Dermis lymphatic vessel endothelial cell (primary cell): ENCODE results near the gene PRDX4. TPM values are rescaled to one million over a fixed set of nuclear protein-coding genes. Genes with fewer than 3 reads are reported as not detected.

Experiments used
- total RNA-seq: library from RNA; depleted of rRNA; stranded (reverse); fragments of >200 nt; gene quantifications from 2 replicates; pipeline ENCODE4 v1.2.1, GENCODE V29; 2014

The PRDX4 gene
- 145 and 168 TPM in 2 replicates for total RNA-seq

DNA sequence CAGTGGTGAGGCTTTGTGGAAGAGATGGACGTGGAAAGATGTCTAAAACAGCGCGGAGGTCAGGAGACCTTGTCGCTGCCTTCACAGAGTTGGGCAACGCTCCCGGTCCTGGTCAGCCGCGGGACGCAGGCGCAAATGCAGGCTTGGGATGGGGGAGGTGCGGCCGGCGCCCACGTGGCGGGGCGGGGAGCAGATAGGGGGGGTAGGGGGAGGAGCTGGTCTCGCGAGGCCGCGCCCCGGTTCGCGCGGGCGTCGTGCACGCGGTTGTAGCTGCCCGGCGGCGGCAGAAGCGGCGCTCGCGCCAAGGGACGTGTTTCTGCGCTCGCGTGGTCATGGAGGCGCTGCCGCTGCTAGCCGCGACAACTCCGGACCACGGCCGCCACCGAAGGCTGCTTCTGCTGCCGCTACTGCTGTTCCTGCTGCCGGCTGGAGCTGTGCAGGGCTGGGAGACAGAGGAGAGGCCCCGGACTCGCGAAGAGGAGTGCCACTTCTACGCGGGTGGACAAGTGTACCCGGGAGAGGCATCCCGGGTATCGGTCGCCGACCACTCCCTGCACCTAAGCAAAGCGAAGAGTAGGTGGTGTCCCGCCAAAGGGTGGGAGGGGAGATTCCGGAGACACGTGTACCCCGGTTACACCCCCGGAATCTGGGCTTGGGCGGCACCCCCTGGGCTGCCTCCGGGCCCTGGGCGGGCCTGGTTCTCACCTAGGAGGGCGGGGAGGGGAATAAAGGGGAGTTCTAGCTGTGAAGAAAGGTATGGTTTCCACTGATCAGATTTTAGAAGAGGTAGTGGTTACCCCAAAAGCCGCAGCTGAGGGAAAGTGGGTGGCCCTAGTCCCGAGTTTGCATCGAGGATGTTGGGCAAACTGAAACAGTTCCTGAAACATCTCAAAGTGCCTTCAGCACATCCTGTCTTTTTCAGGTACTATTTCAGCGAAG is at the start of gene PRDX4:
Gene PRDX4, plus strand, starts transcription at position 255 of the 939 bp plus-strand sequence. Its CDS starts 78 bp downstream, at position 333.

Other genes with a start within 250 kb of the PRDX4 start
- gene ACOT9, start 75.8 kb downstream of the PRDX4 start, total RNA-seq: 84.7 and 93.3 TPM in 2 replicates
- gene SAT1, start 115.7 kb downstream of the PRDX4 start, total RNA-seq: 208 and 366 TPM in 2 replicates
- 4.1 and 5.2 TPM in 2 replicates for gene APOO, start 240.4 kb downstream of the PRDX4 start, total RNA-seq
- gene CXorf58, start 240.5 kb downstream of the PRDX4 start, total RNA-seq: under 0.01 TPM in 1 of 2 replicates, not detected in the other